WERI-Rb-1 (cell line): ENCODE measurements around the gene LYG2.
"Not testable (repeated sequence)": the region's sequence is repeated elsewhere in the genome, so short reads cannot be mapped to it uniquely, and the experiment has no call there.

ENCODE experiments used
- DNase-seq: peaks from one replicate; pipeline ENCODE4 v3.0.0-alpha.2; 2020
- H3K27ac ChIP-seq: fragments of 250-450 bp; sonication (Bioruptor Pico); 2 replicates; pipeline ENCODE4 v1.5.1; 2020; ENCODE audit warnings: mild to moderate bottlenecking, moderate library complexity
- H3K27me3 ChIP-seq: fragments of 250-450 bp; sonication (Bioruptor Pico); 2 replicates; pipeline ENCODE4 v1.5.1; 2021; ENCODE audit warnings: mild to moderate bottlenecking, low read depth, moderate library complexity; ENCODE audit not compliant: insufficient read depth, severe bottlenecking
- H3K36me3 ChIP-seq: fragments of 250-450 bp; sonication (Bioruptor Pico); 2 replicates; pipeline ENCODE4 v1.5.1; 2020; ENCODE audit warnings: mild to moderate bottlenecking, moderate library complexity
- H3K4me3 ChIP-seq: 2 replicates; pipeline ENCODE4 v1.5.1; 2011; ENCODE audit warnings: low read depth, mild to moderate bottlenecking, control low read depth, low read length
- H3K9me3 ChIP-seq: fragments of 250-450 bp; sonication (Bioruptor Pico); 2 replicates; pipeline ENCODE4 v1.5.1; 2021; ENCODE audit warnings: mild to moderate bottlenecking, moderate library complexity; ENCODE audit not compliant: severe bottlenecking
- TF ChIP-seq, protein P1 (sequence below): IDR thresholded peaks from 2 replicates; pipeline ENCODE4 v1.5.1; 2011; ENCODE audit warnings: low read depth, mild to moderate bottlenecking, control low read depth, inconsistent platforms, low read length

LYG2 gene, protein sequence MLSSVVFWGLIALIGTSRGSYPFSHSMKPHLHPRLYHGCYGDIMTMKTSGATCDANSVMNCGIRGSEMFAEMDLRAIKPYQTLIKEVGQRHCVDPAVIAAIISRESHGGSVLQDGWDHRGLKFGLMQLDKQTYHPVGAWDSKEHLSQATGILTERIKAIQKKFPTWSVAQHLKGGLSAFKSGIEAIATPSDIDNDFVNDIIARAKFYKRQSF

DNA sequence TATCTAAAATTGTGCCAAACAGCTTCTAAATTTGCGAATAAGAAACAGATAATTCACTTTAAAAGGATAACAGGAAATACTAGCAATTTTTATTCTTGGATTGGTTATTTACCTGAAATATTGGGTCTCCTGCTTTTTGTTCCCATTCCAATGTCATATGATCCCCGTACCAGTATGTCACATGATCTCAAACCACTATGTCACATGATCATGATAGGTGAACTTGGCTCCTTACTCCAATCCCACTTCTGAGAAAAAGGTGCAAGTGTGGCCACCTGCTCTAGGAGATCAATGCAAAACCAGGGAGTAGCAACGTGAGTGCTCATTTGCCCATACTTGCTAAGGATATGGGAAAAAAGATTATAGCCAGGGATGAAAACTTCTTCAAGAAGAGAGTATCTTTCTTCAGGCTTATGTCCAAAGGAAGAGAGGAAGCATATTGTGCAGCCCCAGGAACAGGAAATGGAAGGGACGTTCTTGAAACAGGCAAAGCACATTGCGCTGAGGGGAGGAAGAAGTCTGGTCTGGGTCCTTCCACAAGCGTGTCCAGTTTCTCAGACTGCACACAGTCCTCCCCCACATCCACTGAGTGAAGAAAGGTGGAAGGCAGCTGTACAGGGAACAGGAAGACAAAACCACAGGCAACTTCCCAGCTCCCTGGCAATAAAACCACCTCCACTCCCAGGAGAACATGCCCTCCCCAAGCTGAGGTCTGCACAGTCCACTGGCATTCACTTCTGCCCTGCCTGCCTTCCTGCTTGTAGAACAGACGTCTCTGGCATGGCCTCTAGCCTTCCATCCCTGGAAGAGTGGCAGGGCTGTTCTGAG is at the start of gene LYG2:
LYG2 (minus strand) TSS at position 176 of the 828 bp plus-strand sequence. CDS start 1,406 bp downstream, outside the sequence.
- H3K36me3 ChIP-seq: no peaks in the 10 kb centered on the region
- DNase-seq: no peak
- TF ChIP-seq, protein P1, sequence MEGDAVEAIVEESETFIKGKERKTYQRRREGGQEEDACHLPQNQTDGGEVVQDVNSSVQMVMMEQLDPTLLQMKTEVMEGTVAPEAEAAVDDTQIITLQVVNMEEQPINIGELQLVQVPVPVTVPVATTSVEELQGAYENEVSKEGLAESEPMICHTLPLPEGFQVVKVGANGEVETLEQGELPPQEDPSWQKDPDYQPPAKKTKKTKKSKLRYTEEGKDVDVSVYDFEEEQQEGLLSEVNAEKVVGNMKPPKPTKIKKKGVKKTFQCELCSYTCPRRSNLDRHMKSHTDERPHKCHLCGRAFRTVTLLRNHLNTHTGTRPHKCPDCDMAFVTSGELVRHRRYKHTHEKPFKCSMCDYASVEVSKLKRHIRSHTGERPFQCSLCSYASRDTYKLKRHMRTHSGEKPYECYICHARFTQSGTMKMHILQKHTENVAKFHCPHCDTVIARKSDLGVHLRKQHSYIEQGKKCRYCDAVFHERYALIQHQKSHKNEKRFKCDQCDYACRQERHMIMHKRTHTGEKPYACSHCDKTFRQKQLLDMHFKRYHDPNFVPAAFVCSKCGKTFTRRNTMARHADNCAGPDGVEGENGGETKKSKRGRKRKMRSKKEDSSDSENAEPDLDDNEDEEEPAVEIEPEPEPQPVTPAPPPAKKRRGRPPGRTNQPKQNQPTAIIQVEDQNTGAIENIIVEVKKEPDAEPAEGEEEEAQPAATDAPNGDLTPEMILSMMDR: no peak
- H3K9me3 ChIP-seq: no peaks in the 10 kb centered on the region
- H3K27ac ChIP-seq: no peak within 1 kb of the TSS
- no peaks in the 10 kb centered on the region for H3K27me3 ChIP-seq
- H3K4me3 ChIP-seq: no peak within 1 kb of the TSS

DNA sequence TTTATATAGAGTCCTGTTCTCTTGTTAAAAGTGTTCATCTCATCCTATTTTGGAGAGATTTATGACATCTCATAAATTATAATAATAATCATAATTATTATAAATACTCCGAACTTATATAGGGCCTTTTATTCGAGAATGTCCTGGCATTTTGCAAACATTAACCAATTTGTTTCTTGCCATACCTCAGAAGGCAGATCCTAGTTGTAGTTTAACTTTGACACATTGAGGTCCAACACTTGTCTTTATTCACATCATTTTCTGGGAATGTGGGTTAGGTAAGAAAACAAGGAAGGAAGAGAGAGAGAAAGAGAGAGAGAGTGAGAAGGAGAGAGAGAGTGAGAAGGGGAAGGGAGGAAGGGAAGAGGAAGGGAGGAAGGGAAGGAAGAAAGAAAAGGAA is 45.6 kb upstream of the LYG2 start, which contains the start of gene LYG1:
LYG1 (minus strand) TSS at position 101 of the 400 bp plus-strand sequence. CDS start 5,527 bp downstream, outside the sequence.
- not testable (repeated sequence) for H3K4me3 ChIP-seq, DNase-seq, H3K36me3 ChIP-seq, H3K9me3 ChIP-seq, H3K27me3 ChIP-seq, H3K27ac ChIP-seq

DNA sequence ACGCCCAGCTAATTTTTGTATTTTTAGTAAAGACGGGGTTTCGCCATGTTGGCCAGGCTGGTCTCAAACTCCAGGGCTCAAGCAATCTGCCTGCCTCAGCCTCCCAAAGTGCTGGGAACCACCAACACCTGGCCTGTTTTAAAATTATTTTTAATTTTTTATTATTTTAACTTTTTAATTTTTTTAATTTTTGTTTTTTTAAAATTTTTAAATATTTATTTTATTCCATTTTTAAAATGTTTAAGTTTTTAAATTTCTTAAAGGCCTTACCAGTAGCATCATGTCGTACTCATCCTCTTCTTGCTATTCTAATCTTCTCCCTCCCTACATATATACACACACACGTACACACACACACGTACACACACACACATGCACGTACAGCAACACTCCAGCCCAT is 44.1 kb upstream of the LYG2 start:
- H3K27ac ChIP-seq: no peak overlapping the region
- H3K36me3 ChIP-seq: peaks cover 3% of the 10 kb centered on the region; the same call in 1 of the 2 replicates
- TF ChIP-seq, protein P1: no peak
- H3K4me3 ChIP-seq: no peak overlapping the region
- H3K9me3 ChIP-seq: no peaks in the 10 kb centered on the region
- no peak for DNase-seq
- no peaks in the 10 kb centered on the region for H3K27me3 ChIP-seq

DNA sequence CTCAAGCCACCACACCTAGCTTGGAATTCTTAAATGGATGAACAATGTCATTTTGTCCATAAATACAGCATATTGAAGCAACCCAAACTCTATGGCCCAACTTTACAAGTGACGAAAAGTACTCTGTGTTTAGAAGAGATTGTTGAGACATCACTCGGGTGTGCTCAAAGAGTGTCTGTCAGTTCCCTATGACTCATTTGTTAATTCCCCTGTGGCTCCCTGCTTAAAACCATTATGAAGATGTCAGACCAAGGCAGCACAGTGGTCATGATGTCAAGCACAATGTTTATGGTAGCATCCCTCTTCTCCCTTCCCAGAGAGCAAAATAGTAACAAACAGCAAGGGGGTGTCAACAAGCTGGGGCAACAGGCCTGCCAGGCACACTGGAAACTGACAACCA is 42.5 kb upstream of the LYG2 start:
- Histone ChIP-seq H3K9me3 (no peaks in the 10 kb centered on the region), H3K36me3 (no peaks in the 10 kb centered on the region), H3K27me3 (no peaks in the 10 kb centered on the region), H3K27ac (no peak overlapping the region), H3K4me3 (no peak overlapping the region)
- no peak for DNase-seq
- TF ChIP-seq, protein P1: no peak

DNA sequence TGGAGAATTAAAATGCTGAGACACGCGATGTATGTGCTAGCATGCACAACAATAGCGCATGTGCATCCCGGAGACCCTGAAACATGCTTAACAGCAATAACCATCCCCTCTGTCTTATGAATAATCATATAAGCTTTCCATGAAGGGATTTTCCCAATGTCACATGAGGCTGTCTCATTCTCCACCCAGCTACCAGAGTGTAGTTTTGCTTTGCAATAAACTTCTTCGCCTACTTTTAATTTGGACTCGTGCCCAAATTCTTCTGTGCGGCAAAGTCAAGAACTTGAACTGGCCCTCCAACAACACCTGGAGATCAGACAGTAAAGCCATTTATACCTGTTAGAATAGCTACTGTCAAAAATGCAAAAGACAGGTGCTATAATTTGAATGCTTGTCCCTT is 30.1 kb upstream of the LYG2 start:
- no peak for DNase-seq
- H3K27ac ChIP-seq: no peak overlapping the region
- no peaks in the 10 kb centered on the region for H3K9me3 ChIP-seq
- no peaks in the 10 kb centered on the region for H3K27me3 ChIP-seq
- no peak overlapping the region for H3K4me3 ChIP-seq
- TF ChIP-seq, protein P1: no peak
- no peaks in the 10 kb centered on the region; the same call in none of the 2 replicates for H3K36me3 ChIP-seq

DNA sequence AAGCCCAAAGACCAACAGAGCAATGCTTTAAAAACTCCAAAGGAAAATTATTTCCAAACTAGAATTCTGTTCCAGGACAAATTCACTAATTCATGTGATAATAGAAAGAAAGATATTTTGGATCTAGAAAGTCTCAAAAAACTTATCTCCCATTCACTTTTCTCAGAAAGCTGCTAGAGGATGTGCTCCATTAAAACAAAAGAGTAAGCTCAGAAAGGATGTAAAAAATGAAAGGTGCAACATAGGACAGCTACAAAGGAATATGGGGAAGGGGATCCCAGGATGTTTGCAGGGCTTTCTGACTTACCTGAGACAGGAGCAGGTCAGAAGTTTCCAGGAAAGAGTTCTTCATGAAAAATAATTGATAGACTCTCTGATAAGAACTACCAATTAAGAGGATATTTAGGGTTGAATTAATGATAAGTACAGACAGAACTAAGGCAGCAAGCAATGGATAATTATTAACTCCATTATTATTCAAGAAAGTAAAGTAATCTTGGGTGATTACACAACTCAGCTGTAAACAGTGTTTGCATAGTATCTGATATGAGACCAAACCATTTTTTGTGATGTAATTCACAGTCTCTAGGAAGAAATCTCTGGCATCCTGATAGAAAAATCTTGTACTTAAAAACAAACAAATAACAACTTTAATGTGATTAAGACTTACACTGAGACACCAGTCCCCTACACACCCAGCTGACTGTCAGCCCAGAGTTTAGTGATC is 24.7 kb upstream of the LYG2 start:
- TF ChIP-seq, protein P1: no peak
- no peak overlapping the region for H3K27ac ChIP-seq

More for the DNA sequence above, 24.7 kb upstream of the LYG2 start:
- Histone ChIP-seq H3K27me3 (no peaks in the 10 kb centered on the region), H3K4me3 (no peak overlapping the region), H3K9me3 (no peaks in the 10 kb centered on the region), H3K36me3 (no peaks in the 10 kb centered on the region; the same call in none of the 2 replicates)
- DNase-seq: no peak
